Measurements from ENCODE around the gene STMND1. TPM values are rescaled to one million over a fixed set of nuclear protein-coding genes. Genes with fewer than 3 reads are reported as not detected.

STMND1 gene
- total and polyA plus RNA-seq, 7 donors, result not detected

DNA sequence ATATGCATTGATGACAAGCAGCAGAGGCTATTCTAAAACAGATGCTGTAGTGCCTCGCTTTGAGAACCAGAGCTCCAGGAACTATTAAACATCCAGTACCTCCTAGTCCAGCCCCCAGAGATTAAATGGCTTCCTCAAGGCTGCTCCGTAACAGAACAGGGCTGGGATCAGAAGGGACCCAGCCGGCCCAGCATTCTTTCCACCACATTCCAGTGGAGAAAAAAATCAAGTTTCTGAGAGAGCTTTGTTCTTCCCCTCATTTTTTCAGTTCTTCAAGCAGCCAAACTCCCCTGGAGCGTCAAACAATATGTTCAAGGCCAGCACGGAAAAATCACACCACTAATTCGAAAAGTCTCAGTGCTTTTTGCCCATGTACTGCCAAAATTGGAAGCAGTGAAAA, 5.8 kb upstream of the STMND1 start:
- ATAC-seq (no peak), DNase-seq (no peak)
- no peak overlapping the region for H3K27ac ChIP-seq
- intact Hi-C loops (cut with DNase I), result no loop called here
- TF ChIP-seq CTCF (IDR thresholded peaks at IDR 0.05), result no peak
- H3K27me3 ChIP-seq (ENCODE audit: insufficient read depth in 3 of 3, low read length in 2 of 3), result no peaks in the 10 kb centered on the region
- no peaks in the 10 kb centered on the region for H3K9me3 ChIP-seq
- no peak overlapping the region for H3K4me3 ChIP-seq
- no peaks in the 10 kb centered on the region for H3K4me1 ChIP-seq
- H3K36me3 ChIP-seq (ENCODE audit: insufficient read depth in 1 of 2, low read depth in 1 of 2), result no peaks in the 10 kb centered on the region
- 44 to 55% (median 45%) methylated on average over 6 of the region's 6 CpGs for WGBS, 3 donors

GRCh38 chr6:17096652-17097051, 5.2 kb upstream of the STMND1 start:
- no peak for DNase-seq
- WGBS, 3 donors, result 37 to 51% (median 47%) methylated on average over 1 of the region's 1 CpG
- TF ChIP-seq CTCF (IDR thresholded peaks at IDR 0.05), result no peak
- H3K36me3 ChIP-seq (ENCODE audit: insufficient read depth in 1 of 2, low read depth in 1 of 2), result no peaks in the 10 kb centered on the region
- no peak overlapping the region for H3K27ac ChIP-seq
- H3K4me3 ChIP-seq, result no peak overlapping the region
- intact Hi-C loops (cut with DNase I), result no loop called here
- no peak for ATAC-seq
- H3K27me3 ChIP-seq (ENCODE audit: insufficient read depth in 3 of 3, low read length in 2 of 3), result peaks cover 0 to 3% (median 0%) of the 10 kb centered on the region in 3 donors
- peaks cover 5% of the 10 kb centered on the region for H3K4me1 ChIP-seq
- no peaks in the 10 kb centered on the region for H3K9me3 ChIP-seq

DNA sequence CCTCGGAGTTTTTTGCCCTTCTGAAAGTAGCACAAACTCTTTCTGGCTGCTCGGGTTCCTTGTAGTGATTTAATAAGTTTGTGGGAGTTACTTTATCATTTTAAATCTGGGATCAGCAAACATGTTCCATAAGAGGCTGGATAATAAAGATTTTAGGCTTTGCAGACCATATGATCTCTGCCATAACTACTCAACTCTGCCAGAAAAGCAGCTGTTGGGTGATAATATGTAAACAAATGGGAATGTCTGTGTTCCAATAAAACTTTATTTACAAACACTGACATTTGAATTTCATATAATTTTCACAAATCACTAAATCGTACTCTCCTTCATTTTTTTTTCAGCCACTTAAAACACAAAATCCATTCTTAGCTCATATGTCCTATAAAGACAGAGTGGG, 3.9 kb upstream of the STMND1 start:
- WGBS, 3 donors, result 79 to 82% (median 82%) methylated on average over 3 of the region's 3 CpGs
- no peak for ATAC-seq
- H3K4me3 ChIP-seq, result no peak overlapping the region
- TF ChIP-seq CTCF (IDR thresholded peaks at IDR 0.05), result no peak
- peaks cover 6% of the 10 kb centered on the region for H3K4me1 ChIP-seq
- H3K36me3 ChIP-seq (ENCODE audit: insufficient read depth in 1 of 2, low read depth in 1 of 2), result no peaks in the 10 kb centered on the region
- H3K27ac ChIP-seq, result no peak overlapping the region
- peaks cover 0 to 10% (median 0%) of the 10 kb centered on the region in 3 donors for H3K27me3 ChIP-seq (ENCODE audit: insufficient read depth in 3 of 3, low read length in 2 of 3)
- intact Hi-C loops (cut with DNase I), result no loop called here
- DNase-seq, result no peak
- no peaks in the 10 kb centered on the region for H3K9me3 ChIP-seq

- Histone ChIP-seq H3K27me3 (ENCODE audit: insufficient read depth in 3 of 3, low read length in 2 of 3) (peaks cover 0 to 10% (median 0%) of the 10 kb centered on the region in 3 donors), H3K27ac (no peak overlapping the region), H3K4me1 (peaks cover 6% of the 10 kb centered on the region), H3K9me3 (no peaks in the 10 kb centered on the region), H3K4me3 (no peak overlapping the region), H3K36me3 (ENCODE audit: insufficient read depth in 1 of 2, low read depth in 1 of 2) (no peaks in the 10 kb centered on the region)
- no peak for TF ChIP-seq CTCF (IDR thresholded peaks at IDR 0.05)
- WGBS, 3 donors, result 54 to 76% (median 57%) methylated on average over 4 of the region's 4 CpGs
- peak in 2 of 4 donors; percentile 55 to 65 for ATAC-seq
- intact Hi-C loops (cut with DNase I), result no loop called here
- DNase-seq, result no peak
Measured at GRCh38 chr6:17098538-17098937, 3.3 kb upstream of the STMND1 start.

- intact Hi-C loops (cut with DNase I), result no loop called here
- Histone ChIP-seq H3K4me1 (peaks cover 6% of the 10 kb centered on the region), H3K9me3 (no peaks in the 10 kb centered on the region), H3K4me3 (no peak overlapping the region), H3K27ac (no peak overlapping the region), H3K36me3 (ENCODE audit: insufficient read depth in 1 of 2, low read depth in 1 of 2) (no peaks in the 10 kb centered on the region), H3K27me3 (ENCODE audit: insufficient read depth in 3 of 3, low read length in 2 of 3) (peaks cover 0 to 15% (median 3%) of the 10 kb centered on the region in 3 donors)
- TF ChIP-seq CTCF (IDR thresholded peaks at IDR 0.05), result no peak
- ATAC-seq (no peak), DNase-seq (no peak)
- 71 to 78% (median 73%) methylated on average over 5 of the region's 5 CpGs for WGBS, 3 donors
Measured at GRCh38 chr6:17099401-17100059, 2.3 kb upstream of the STMND1 start.

Data from psoas muscle (tissue), 8 donors.